ENCODE results near the gene CXCL12.

GRCh38 chr10:44386546-44387052, 1.7 kb upstream of the CXCL12 start:
- no peak for TF ChIP-seq EZH2 (IDR thresholded peaks at IDR 0.05; ENCODE audit: insufficient read depth, poor library complexity, severe bottlenecking)
- no peak for TF ChIP-seq EZH2phosphoT487 (IDR thresholded peaks at IDR 0.05; ENCODE audit: insufficient read depth, low read depth)
